Fibroblast of skin of right biceps (primary cell): ENCODE data around the gene CRACR2A.

ENCODE experiments used
- DNase-seq: peaks from one replicate; pipeline ENCODE4 v3.0.0-alpha.2; 2013

Gene CRACR2A

GRCh38 chr12:3752741-3753486 is at the start of gene CRACR2A:
TSS of gene CRACR2A (minus strand) at chr12:3753109. CDS start at chr12:3696999, 56,110 bp downstream.
- peak; percentile 82 for DNase-seq

- no peak for DNase-seq
Measured at GRCh38 chr12:3797531-3798048, 44.7 kb upstream of the CRACR2A start.

DNA sequence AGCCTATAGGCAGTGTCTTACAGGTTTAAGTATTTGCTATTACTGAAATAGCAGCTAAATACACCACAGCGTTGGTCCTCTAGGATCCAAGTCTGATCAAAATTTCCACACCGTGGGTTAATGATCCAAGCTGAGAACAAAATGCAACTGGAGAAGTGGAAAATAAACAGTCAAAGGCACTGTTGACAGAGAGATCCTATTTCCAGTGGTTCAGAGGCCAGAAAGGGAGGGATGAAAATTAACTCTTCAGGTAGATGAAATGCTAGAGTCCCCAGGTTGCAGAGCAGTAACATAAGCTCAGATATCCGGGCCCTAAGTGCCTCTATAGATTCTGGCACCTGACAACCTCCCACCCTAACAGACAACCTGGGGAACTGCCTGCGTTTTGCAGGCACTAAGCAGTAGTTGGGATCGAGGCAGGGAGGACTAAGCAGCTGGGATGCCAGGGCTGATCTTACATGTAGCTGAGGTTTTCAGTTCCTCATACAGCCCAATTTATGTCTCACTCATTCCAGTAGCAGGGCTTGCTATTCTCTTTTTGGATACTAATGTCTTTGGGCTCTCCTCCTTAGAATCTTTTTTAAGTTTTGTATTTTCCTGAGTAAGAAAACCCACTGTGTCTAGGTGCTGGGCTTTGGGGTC is 42.7 kb upstream of the CRACR2A start:
- DNase-seq, result no peak

GRCh38 chr12:3795066-3795465 is 42.2 kb upstream of the CRACR2A start:
- no peak for DNase-seq

DNA sequence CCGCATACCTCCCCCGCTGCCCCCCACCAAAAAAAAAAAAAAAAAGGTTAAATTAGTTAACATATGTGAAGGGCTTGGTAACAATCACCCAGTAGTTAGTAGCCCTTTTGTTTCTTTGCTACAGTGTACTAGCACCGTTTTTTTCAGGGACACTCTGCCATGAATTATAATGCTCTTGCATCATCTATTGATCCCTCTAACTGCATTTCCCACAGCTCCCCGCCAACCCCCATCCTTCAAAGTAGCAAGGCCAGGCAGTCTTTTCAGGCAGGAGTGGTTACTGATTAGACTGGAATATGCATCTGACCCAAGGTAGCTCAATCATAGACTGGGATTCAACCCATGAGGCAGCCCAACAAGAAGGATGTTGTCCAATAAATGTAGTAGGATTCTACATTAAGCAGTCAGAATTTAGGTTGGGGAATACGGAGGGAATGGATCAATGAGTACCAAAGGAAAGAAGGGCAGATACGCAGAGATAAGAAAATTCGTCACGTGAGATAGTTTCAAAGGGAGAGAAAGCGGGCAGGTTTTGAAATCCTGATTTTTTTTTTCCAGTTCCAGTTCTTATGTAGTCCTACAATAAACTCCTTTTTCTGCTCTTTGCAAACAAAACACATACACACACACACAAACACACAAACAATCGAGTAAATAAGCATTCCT is 39.8 kb upstream of the CRACR2A start:
- no peak for DNase-seq

DNA sequence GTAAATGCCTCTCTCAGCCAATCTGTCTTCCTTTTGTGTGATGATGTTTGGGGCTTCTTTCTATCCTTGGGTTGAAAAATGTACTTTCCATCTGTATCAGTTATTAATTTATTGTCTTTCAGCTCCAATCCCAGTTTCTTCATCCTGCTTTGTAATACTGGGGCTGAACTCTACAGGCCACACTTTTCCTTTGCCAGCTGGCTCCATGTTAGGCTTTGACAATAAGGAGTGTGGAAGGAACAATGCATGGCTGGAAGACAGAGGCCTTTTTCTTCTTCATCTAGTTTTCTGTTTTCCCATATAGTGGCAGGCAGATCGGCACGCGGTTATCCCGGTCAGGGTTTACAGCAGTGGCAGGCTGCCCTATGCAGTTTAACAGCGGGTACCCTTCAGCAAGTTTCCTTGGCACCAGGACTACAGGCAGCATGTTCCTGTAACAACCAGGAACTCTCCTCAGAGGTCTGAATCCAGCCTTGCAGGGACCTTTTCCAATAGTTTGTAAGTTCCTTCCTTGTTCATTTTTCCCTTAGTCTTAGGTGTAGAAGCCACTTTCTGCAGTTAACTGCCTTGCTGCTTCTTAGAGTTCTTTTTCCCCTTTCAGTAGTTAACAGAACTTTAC is 38.5 kb upstream of the CRACR2A start:
- no peak for DNase-seq

GRCh38 chr12:3790642-3791041 is 37.7 kb upstream of the CRACR2A start:
- DNase-seq, result no peak

DNA sequence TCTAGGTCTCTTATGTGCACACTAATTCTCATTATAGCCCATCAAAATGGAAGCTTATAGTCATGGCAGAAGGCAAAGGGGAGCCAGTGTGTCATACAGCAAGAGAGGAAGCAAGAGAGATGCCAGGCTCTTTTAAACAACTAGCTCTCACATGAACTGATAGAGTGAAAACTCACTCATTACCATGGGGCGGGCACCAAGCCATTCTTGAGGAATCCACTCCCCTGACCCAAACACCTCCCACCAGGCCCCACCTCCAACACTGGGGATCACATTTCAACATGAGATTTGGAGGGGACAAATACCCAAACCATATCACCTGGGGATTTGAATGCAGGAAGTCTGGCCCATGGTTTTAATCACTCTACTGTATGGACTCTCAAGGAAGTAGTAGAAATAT is 36.9 kb upstream of the CRACR2A start:
- DNase-seq, result no peak

DNA sequence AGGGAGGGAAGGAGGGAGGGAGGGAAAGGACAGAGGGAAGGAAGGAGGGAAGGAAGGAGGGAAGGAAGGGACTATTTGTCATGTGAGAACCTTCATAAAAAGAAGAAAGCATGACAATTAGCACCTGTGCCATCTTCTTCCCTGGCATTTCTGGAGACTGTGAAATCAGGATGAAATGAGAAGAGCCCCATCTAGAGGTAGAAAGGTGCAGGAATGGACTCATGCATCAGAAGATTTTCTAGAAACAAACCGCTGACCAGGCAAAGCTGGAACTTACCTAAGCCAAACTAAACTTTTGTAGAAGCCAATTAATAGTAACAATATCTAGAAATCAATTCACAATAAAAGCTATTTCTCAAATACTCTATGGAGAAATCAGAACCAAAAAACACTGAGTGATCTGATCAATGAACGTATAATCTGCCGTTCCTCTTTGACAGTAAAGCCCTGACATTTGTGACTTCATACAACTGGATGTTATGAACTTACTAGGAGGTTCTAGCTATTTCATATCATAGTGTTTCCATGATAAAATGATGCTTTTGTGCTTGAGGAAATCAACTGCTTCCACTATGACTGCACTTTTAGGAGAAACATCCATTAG is 24.4 kb upstream of the CRACR2A start:
- peak; percentile 34 for DNase-seq

DNA sequence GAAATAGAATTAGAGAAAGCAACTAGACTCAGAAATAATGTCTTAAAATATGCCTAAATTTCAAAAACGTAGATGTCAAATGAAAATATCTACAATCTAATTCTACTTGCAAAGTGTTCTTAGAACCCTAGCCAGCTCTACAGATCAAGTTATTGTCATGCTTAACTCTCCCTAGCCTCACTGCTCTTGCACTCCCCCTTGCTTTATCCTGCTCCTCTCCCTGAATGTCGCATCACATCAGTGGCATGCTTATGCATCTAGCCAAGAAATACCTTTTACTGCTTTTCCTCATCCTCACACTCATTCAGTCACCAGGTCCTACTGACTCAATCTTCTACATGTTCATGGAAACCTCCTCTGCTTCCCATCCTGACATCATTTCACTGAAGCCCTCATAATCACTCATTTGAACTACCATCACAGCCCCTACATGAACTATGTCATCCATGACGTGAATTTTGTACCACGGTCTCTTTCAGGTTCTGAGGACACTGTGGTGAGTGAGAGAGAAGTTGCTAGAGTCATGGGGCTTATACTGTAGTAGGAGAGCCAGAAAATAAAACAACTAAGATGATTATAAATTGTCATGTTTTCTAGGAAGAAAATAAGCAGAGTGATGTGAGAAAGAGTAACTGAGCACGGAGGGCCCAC is 22.6 kb upstream of the CRACR2A start:
- DNase-seq, result no peak

GRCh38 chr12:3772380-3772779 is 19.5 kb upstream of the CRACR2A start:
- peak; percentile 25 for DNase-seq

DNA sequence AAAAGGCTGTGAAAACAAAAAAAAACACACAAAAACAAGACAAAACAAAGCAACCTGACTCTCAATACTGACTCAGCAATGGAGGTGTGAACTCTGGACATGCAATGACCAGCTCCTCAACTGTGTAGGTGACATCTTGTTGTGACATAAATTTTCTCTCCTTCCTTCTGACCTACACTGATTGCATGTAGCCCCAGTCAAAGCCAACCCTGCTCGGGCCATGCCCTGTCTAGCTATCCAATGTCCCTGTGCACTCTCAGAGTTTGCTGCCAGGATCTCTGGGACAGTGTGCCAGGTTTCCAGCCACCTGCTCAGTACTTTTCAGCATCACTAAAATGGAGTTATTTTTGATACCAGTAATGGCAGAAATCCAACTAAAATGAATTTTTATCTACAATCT is 18.9 kb upstream of the CRACR2A start:
- no peak for DNase-seq

- DNase-seq, result peak; percentile 78
Measured at GRCh38 chr12:3770891-3771290, 18.0 kb upstream of the CRACR2A start.

- DNase-seq, result no peak
Measured at GRCh38 chr12:3768911-3769447, 16.1 kb upstream of the CRACR2A start.

- DNase-seq, result peak; percentile 28
Measured at GRCh38 chr12:3761116-3761735, 8.3 kb upstream of the CRACR2A start.

GRCh38 chr12:3759878-3760277 is 7.0 kb upstream of the CRACR2A start:
- DNase-seq, result no peak

- no peak for DNase-seq
Measured at GRCh38 chr12:3757261-3757660, 4.4 kb upstream of the CRACR2A start.

GRCh38 chr12:3755898-3756297 is 3.0 kb upstream of the CRACR2A start:
- DNase-seq, result no peak

DNA sequence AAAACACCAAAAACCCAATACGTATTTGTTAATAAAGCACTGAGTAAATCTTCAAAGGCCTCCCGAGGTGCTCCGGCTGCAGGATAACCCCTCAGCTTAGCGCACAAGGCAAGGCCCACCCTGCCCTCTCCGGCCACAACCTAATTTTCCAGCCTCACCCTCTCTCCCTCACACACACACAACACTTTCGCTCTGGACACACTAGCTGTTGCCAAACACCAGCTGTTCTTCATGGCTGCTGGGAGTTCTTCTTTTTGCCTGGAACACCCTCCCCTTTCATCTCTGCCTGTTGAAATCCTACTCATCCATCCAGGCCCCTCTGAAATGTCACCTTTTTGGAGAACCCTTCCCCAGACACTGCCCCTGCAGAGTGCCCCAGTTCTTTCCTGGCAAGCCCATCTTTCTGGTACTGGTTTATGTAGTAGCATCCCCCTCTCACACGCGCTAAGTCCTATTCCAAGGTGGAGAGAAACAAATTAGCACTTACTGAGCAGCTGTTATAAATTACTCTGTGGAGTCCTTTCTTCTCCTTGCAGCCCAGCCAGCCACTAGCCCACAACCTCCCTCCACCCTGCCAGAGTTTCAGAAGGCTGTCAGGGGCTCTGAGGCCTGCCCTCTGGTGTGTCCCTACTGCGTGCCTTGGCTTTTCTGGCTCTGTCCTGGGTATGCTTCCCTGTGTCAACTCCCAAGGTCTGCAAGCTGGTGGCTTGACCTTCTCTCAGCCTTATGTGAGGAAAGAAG is 805 bp upstream of the CRACR2A start:
- no peak for DNase-seq

DNA sequence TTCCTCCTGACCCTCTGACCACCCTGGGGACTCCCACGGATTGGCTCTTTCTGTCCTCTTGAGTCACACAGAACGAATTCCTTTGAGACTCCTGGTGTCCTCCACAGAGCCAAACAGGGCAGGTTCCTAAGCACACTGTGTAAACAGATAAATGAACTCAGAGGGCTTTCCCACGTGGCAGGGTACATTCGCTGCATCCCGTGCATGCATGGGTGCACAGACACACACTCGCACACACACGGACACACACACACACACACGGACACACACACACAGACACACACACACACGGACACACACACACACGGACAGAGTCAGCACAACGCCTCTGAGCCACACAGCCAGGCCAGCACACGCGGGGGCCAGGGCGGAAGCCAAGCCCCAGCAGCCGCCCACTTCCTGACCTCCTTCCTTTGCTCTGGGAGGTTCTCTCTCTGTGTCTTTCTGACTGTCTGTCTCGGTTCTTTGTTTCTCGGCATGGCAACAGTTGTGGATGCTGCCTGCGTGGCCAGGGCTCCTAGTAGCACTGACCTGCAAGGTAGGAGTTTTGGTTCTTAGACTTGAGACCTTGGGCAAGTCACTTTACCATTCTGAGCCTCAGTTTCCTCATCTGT is 706 bp downstream of the CRACR2A start:
- peak; percentile 19 for DNase-seq
